Ovary (tissue), 9 donors: ENCODE results near the gene LCE3C. TPM values are rescaled to one million over a fixed set of nuclear protein-coding genes. Genes with fewer than 3 reads are reported as not detected.
"Not testable (repeated sequence)": the region's sequence is repeated elsewhere in the genome, so short reads cannot be mapped to it uniquely, and the experiment has no call there.

Experiments
- DNase-seq, 5 donors: peaks; one replicate each; pipeline ENCODE4 v3.0.0-alpha.2; 2019 to 2020
- H3K27ac ChIP-seq, 2 donors: fragments of 200-600 bp; one replicate each; pipeline versions ENCODE4 v1.5.1 to v1.8.0; 2019 to 2022
- H3K27me3 ChIP-seq: fragments of 200-600 bp; one replicate; pipeline ENCODE4 v1.8.0; 2022
- H3K36me3 ChIP-seq: fragments of 200-600 bp; sonication (generic); one replicate; pipeline ENCODE4 v1.5.1; 2019
- H3K4me1 ChIP-seq: one replicate; pipeline ENCODE4 v1.8.1; 2013; ENCODE audit warnings: mild to moderate bottlenecking, moderate library complexity; ENCODE audit not compliant: insufficient read depth
- H3K4me3 ChIP-seq: fragments of 200-600 bp; sonication (generic); one replicate; pipeline ENCODE4 v1.5.1; 2017
- H3K9me3 ChIP-seq, 2 donors: fragments of 200-600 bp in 1 of 2; sonication (generic) in 1 of 2; one replicate each; pipeline versions ENCODE4 v1.5.1 to v1.8.1; 2013 to 2019; ENCODE audit warnings: mild to moderate bottlenecking in 1 of 2, moderate library complexity in 1 of 2
- CTCF ChIP-seq, 3 donors: fragments of 450-650 bp in 2 of 3; fragments of 200-600 bp in 1 of 3; IDR thresholded peaks; one replicate each; pipeline versions ENCODE4 v1.5.1 to v1.8.0; 2016 to 2022; ENCODE audit warnings: antibody characterized with exemption in 3 of 3, mild to moderate bottlenecking in 1 of 3
- EP300 ChIP-seq: sonication (generic); formaldehyde crosslinking; IDR thresholded peaks from one replicate; pipeline ENCODE4 v1.6.1; 2017; ENCODE audit warnings: antibody characterized with exemption
- POLR2A ChIP-seq: fragments of 450-650 bp; IDR thresholded peaks from one replicate; pipeline ENCODE4 v1.6.1; 2017; ENCODE audit warnings: antibody characterized with exemption, mild to moderate bottlenecking, moderate library complexity
- WGBS, 3 donors: extraction: QIAGEN DNeasy Blood & Tissue Kit in 1 of 3; methylation state at CpG; one replicate each; pipeline versions ENCODE4 v1.1.5 to v1.1.7; 2013 to 2017; 5-methylcytosine and 5-hydroxymethylcytosine counted together
- intact Hi-C, 4 donors: fragments of 100-400 bp; cut with DNase I; formaldehyde crosslinking; loops; one replicate each; pipeline versions ENCODE4 v1.11.0 to v1.15.1; 2022 to 2023
- polyA plus RNA-seq, 2 donors: library from polyadenylated mRNA; stranded (reverse); fragments of 200-250 nt in 1 of 2; fragments of 350-450 nt in 1 of 2; fragmentation: Illumina TruSeq in 1 of 2; extraction: RNeasy Lipid Tissue Mini Kit (QIAGEN cat#74804) in 1 of 2; gene quantifications; one replicate each; pipeline ENCODE4 v1.2.3, GENCODE V29; 2013 to 2014
- total RNA-seq, 7 donors: library from RNA; depleted of rRNA in 2 of 7; stranded (reverse); fragments of >200 nt in 2 of 7; fragmentation: NEBNext Ultra II Directional in 3 of 7; extraction: Animal tissue kit (Norgen Biotek cat#: 25700) in 3 of 7; gene quantifications; one replicate each; pipeline versions ENCODE4 v1.1.0 to v1.2.4, GENCODE V29; 2016 to 2023
- donor health status: DM: no; HTN: no; CAD: no; lungs with moderate emphysema.
- donor health status: DM: no; HTN: no; CAD: no.
- donor health status: Bipolar disorder and iron deficiency.
- donor health status: DM: yes; HTN: yes; CAD: no.
- donor health status: DM: no; HTN: no; CAD: no.
- donor health status: DM: yes; HTN: yes; CAD: no.

The LCE3C gene
- total and polyA plus RNA-seq, 9 donors, result not detected

DNA sequence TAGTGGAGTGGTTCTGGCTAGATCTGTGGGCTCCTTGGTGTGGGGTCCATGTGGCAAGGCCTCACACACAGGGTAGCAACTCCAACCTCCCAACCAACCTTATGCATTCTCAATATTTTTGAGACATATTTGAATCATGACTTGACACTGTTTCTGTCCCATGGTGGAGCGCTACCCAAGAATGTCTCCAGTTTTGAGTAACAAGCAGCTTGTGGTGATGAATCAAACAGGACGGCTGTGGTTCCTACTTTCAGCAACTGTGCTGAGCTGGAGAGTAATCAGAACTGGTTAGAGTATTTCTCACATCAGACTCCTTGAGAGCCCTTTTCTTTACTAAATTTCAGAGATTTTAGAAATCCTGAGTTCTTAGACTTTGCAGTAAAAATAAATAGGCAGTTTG lies 22.9 kb upstream of the LCE3C start:
- H3K36me3 ChIP-seq, result no peaks in the 10 kb centered on the region
- H3K9me3 ChIP-seq, result no peaks in the 10 kb centered on the region
- no peak for DNase-seq
- 71 to 74% (median 72%) methylated on average over 2 of the region's 2 CpGs for WGBS, 3 donors
- TF ChIP-seq CTCF (IDR thresholded peaks at IDR 0.05), result no peak
- no peak for TF ChIP-seq POLR2A
- TF ChIP-seq EP300, result no peak
- H3K4me1 ChIP-seq, result no peaks in the 10 kb centered on the region
- no peaks in the 10 kb centered on the region for H3K27me3 ChIP-seq
- intact Hi-C loops, result no loop called here
- no peak overlapping the region for H3K27ac ChIP-seq
- no peak overlapping the region for H3K4me3 ChIP-seq

DNA sequence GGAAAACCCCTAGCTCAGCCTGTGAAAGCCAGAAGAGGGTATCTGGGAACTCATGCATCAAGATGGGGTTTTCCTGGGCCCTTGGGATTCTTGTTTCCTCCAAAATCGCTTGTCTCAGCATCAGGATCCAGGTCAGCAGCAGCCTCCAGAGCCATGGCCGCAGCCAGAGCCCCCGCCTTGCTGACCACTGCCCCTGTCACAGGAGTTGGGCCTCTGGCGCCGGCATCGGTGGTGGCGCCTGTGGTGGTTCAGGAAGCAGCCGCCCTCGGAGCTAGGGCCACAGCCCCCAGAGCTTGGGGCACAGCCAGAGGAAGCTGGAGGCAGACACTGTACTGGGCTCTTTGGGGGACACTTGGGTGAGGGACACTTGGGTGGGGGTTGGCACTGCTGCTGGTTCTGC lies 20.5 kb upstream of the LCE3C start:
- H3K9me3 ChIP-seq, DNase-seq, H3K27ac ChIP-seq, H3K4me1 ChIP-seq, intact Hi-C loops, H3K4me3 ChIP-seq, H3K36me3 ChIP-seq, H3K27me3 ChIP-seq: not testable (repeated sequence)
- 89 to 93% (median 93%) methylated on average over 8 to 9 of the region's 9 CpGs for WGBS, 3 donors

DNA sequence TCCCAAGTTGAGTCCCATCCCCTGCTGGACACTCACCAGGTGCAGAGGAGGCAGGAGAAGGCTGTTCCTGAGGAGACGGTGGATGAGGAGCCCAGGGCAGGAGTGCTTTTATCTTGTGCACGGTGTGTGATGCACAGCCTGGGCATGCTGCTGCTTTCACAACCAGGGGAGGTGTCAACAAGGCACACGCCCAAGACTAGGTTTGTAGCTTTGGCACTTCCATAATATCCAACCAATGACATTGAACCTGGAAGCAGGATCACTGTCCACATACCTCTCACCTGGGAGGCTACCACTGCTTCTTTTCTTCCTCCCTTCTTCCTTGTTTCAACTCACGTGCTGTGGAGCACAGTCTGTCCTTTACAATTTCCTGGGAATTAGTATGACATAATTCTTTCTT lies 19.6 kb upstream of the LCE3C start, which contains the start of gene LCE3D:
TSS of gene LCE3D (minus strand) at position 84 of the 400 bp plus-strand sequence. CDS start 580 bp downstream, outside the sequence.
- Histone ChIP-seq H3K27me3 (no peaks in the 10 kb centered on the region), H3K4me3 (no peak within 1 kb of the TSS), H3K4me1 (no peaks in the 10 kb centered on the region), H3K9me3 (no peaks in the 10 kb centered on the region), H3K36me3 (no peaks in the 10 kb centered on the region), H3K27ac (no peak within 1 kb of the TSS)
- intact Hi-C loops, result no loop called here
- WGBS, 3 donors, result 62 to 71% (median 69%) methylated on average over 4 of the region's 4 CpGs
- DNase-seq, result no peak
- TF ChIP-seq EP300 (no peak), POLR2A (no peak), CTCF (IDR thresholded peaks at IDR 0.05) (no peak)

DNA sequence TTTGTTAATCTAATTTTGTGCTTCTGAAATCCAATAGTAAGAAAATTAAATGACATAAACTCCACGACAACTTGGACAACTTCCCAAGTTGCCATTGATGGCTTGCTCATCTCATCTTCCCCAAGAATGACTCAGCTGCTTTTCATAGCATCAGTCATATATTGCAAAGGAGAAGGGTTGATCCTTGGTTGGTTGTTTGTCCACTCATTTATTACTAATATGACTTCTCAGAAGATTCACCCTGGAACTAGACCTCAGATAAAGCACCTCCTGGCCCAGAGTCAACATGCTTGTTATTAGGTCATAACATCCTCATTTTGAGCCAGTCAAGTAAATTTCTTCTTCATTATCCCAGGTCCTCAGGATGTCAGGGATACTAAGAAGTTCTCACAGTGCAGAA lies 17.4 kb upstream of the LCE3C start:
- Histone ChIP-seq H3K4me3 (no peak overlapping the region), H3K9me3 (no peaks in the 10 kb centered on the region), H3K36me3 (no peaks in the 10 kb centered on the region), H3K4me1 (no peaks in the 10 kb centered on the region), H3K27me3 (no peaks in the 10 kb centered on the region), H3K27ac (no peak overlapping the region)
- intact Hi-C loops, result no loop called here
- WGBS, 3 donors, result 51 to 73% (median 65%) methylated on average over 1 of the region's 1 CpG
- DNase-seq, result no peak
- no peak for TF ChIP-seq EP300

GRCh38 chr1:152585586-152585985 lies 14.4 kb upstream of the LCE3C start:
- WGBS, 3 donors, result 44% methylated on average over 1 of the region's 1 CpG; no CpG with 5 or more reads in 2 of the 3 donors
- no peaks in the 10 kb centered on the region for H3K9me3 ChIP-seq
- intact Hi-C loops, result no loop called here
- H3K27me3 ChIP-seq, result no peaks in the 10 kb centered on the region
- no peak overlapping the region for H3K4me3 ChIP-seq
- no peak overlapping the region for H3K27ac ChIP-seq
- H3K4me1 ChIP-seq, result no peaks in the 10 kb centered on the region
- no peaks in the 10 kb centered on the region for H3K36me3 ChIP-seq
- no peak for DNase-seq
- TF ChIP-seq CTCF (IDR thresholded peaks at IDR 0.05) (no peak), EP300 (no peak), POLR2A (no peak)

DNA sequence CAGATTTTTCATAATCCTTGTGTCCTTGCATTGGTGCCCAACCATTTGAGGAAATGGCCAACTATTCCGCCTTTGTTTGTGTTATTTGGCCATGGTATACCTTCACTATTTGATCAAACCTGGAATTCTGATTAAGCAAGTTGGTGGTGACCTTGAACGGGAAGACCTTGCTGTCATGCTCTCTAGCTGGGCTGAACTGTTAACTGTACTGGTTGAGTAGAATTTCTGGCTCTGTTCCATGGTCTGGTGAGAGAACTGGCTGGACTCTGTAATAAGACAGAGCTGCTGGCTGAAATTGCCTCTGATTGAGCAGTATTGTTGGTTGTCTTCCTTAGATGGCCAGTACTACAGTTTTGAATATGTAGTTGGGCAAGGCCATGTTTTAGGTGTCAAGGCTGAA lies 3.0 kb upstream of the LCE3C start:
- TF ChIP-seq EP300, result no peak
- TF ChIP-seq POLR2A, result no peak
- TF ChIP-seq CTCF (IDR thresholded peaks at IDR 0.05), result no peak
- no peak overlapping the region for H3K4me3 ChIP-seq
- intact Hi-C loops, result no loop called here
- H3K4me1 ChIP-seq, result no peaks in the 10 kb centered on the region
- no peaks in the 10 kb centered on the region for H3K36me3 ChIP-seq
- H3K27ac ChIP-seq, result no peak overlapping the region
- no peaks in the 10 kb centered on the region for H3K27me3 ChIP-seq
- WGBS, 3 donors, result 62% methylated on average over 2 of the region's 2 CpGs; no CpG with 5 or more reads in 2 of the 3 donors
- no peak for DNase-seq
- no peaks in the 10 kb centered on the region for H3K9me3 ChIP-seq
